Endodermal cell (in vitro differentiated cells): ENCODE data around the gene C16orf86. TPM values are rescaled to one million over a fixed set of nuclear protein-coding genes. Genes with fewer than 3 reads are reported as not detected.
A peak's percentile ranks its signal among the peaks of the same experiment; 100 is the strongest.

Experiments used
- DNase-seq: peaks from one replicate; pipeline ENCODE4 v3.0.0-alpha.2; 2017
- H3K27ac ChIP-seq: 2 replicates; pipeline ENCODE4 v1.5.1; 2013; ENCODE audit warnings: mild to moderate bottlenecking, low read depth, low read length, moderate library complexity
- H3K27me3 ChIP-seq: 2 replicates; pipeline ENCODE4 v1.6.1; 2013; ENCODE audit warnings: mild to moderate bottlenecking, low read length, moderate library complexity; ENCODE audit not compliant: insufficient read depth, control insufficient read depth, poor library complexity, severe bottlenecking
- H3K36me3 ChIP-seq: 2 replicates; pipeline ENCODE4 v1.7.0; 2013; ENCODE audit warnings: mild to moderate bottlenecking, low read length, moderate library complexity; ENCODE audit not compliant: control insufficient read depth, insufficient read depth
- H3K4me1 ChIP-seq: one replicate; pipeline ENCODE4 v1.7.0; 2013; ENCODE audit warnings: low read length; ENCODE audit not compliant: control insufficient read depth, insufficient read depth
- H3K4me3 ChIP-seq: 2 replicates; pipeline ENCODE4 v1.5.1; 2013; ENCODE audit warnings: mild to moderate bottlenecking, low read length, moderate library complexity
- H3K9ac ChIP-seq: 2 replicates; pipeline ENCODE4 v1.6.1; 2013; ENCODE audit warnings: mild to moderate bottlenecking, low read length, moderate library complexity; ENCODE audit not compliant: poor library complexity, severe bottlenecking; ENCODE audit errors: extremely low read depth
- H3K9me3 ChIP-seq: 2 replicates; pipeline ENCODE4 v1.6.1; 2013; ENCODE audit warnings: mild to moderate bottlenecking, low read length, moderate library complexity; ENCODE audit not compliant: control insufficient read depth
- H3K27ac Mint-ChIP-seq: 2 replicates; pipeline ENCODE4 v1.8.0; 2020; ENCODE audit warnings: mixed read lengths
- H3K27me3 Mint-ChIP-seq: 2 replicates; pipeline ENCODE4 v1.8.0; 2021; ENCODE audit warnings: mild to moderate bottlenecking, mixed read lengths; ENCODE audit not compliant: insufficient read depth
- H3K36me3 Mint-ChIP-seq: 2 replicates; pipeline ENCODE4 v1.8.0; 2020; ENCODE audit warnings: low read depth, mixed read lengths
- H3K4me1 Mint-ChIP-seq: 2 replicates; pipeline ENCODE4 v1.8.0; 2020; ENCODE audit warnings: mixed read lengths
- H3K4me3 Mint-ChIP-seq: 2 replicates; pipeline ENCODE4 v1.8.0; 2020; ENCODE audit warnings: mild to moderate bottlenecking, moderate library complexity, mixed read lengths
- H3K9me3 Mint-ChIP-seq: 2 replicates; pipeline ENCODE4 v1.8.0; 2020; ENCODE audit warnings: mild to moderate bottlenecking, mixed read lengths
- CTCF ChIP-seq: fragments of 200-600 bp; sonication (generic); conservative IDR thresholded peaks from 2 replicates; pipeline ENCODE4 v1.5.0; 2021; ENCODE audit warnings: antibody characterized with exemption, mild to moderate bottlenecking
- WGBS, 2 experiments: methylation state at CpG; one replicate each; pipeline versions ENCODE4 v1.1.5 to v1.1.7; 2013; ENCODE audit warnings: missing lambda C conversion rate in 2 of 2, mixed read lengths in 1 of 2; ENCODE audit not compliant: insufficient coverage in 1 of 2, insufficient read length in 1 of 2; 5-methylcytosine and 5-hydroxymethylcytosine counted together
- total RNA-seq, 2 donors: library from RNA; stranded (reverse); fragmentation: NEBNext Ultra II Directional in 1 of 2; extraction: Animal tissue kit (Norgen Biotek cat#: 25700) in 1 of 2; gene quantifications; 2 replicates in 1 of 2; 3 replicates in 1 of 2; pipeline ENCODE4 v1.2.1, GENCODE V29; 2021

C16orf86 gene
- total RNA-seq, 2 donors from 2014 or later: 3.6 to 4.7 TPM

- H3K9ac ChIP-seq: no peak overlapping the region
- Mint-ChIP-seq H3K4me3 (no peak overlapping the region), H3K4me1 (no peaks in the 10 kb centered on the region), H3K27me3 (no peaks in the 10 kb centered on the region), H3K9me3 (no peaks in the 10 kb centered on the region), H3K36me3 (peaks cover 12% of the 10 kb centered on the region), H3K27ac (no peak overlapping the region)
- H3K9me3 ChIP-seq: no peaks in the 10 kb centered on the region
- no peak overlapping the region for H3K4me3 ChIP-seq
- no peaks in the 10 kb centered on the region for H3K27me3 ChIP-seq
- H3K36me3 ChIP-seq: peaks cover 3% of the 10 kb centered on the region
- DNase-seq: no peak
- no peak for TF ChIP-seq CTCF
- H3K27ac ChIP-seq: no peak overlapping the region
- 97 to 100% methylated on average over 4 to 7 of the region's 7 CpGs for WGBS, 2 experiments
- no peaks in the 10 kb centered on the region for H3K4me1 ChIP-seq
These were observed 9.4 kb downstream of the C16orf86 start for GRCh38 chr16:67675999-67676398.

- H3K36me3 ChIP-seq: peaks cover 3% of the 10 kb centered on the region
- H3K27me3 ChIP-seq: no peaks in the 10 kb centered on the region
- Mint-ChIP-seq H3K4me3 (no peak overlapping the region), H3K4me1 (no peaks in the 10 kb centered on the region), H3K9me3 (no peaks in the 10 kb centered on the region), H3K27me3 (no peaks in the 10 kb centered on the region), H3K27ac (no peak overlapping the region), H3K36me3 (peaks cover 12% of the 10 kb centered on the region)
- no peaks in the 10 kb centered on the region for H3K9me3 ChIP-seq
- H3K4me3 ChIP-seq: no peak overlapping the region
- no peak for DNase-seq
- TF ChIP-seq CTCF: no peak
- no peak overlapping the region for H3K9ac ChIP-seq
- 95 to 100% methylated on average over 1 to 4 of the region's 4 CpGs for WGBS, 2 experiments
- H3K27ac ChIP-seq: no peak overlapping the region
- H3K4me1 ChIP-seq: no peaks in the 10 kb centered on the region
These were observed 9.9 kb downstream of the C16orf86 start for GRCh38 chr16:67676516-67676915.

- Histone ChIP-seq H3K27me3 (no peaks in the 10 kb centered on the region), H3K9ac (no peak overlapping the region), H3K27ac (no peak overlapping the region), H3K36me3 (peaks cover 3% of the 10 kb centered on the region), H3K4me3 (no peak overlapping the region), H3K9me3 (no peaks in the 10 kb centered on the region), H3K4me1 (no peaks in the 10 kb centered on the region)
- Mint-ChIP-seq H3K4me1 (no peaks in the 10 kb centered on the region), H3K36me3 (peaks cover 12% of the 10 kb centered on the region), H3K27ac (no peak overlapping the region), H3K9me3 (no peaks in the 10 kb centered on the region), H3K27me3 (no peaks in the 10 kb centered on the region), H3K4me3 (no peak overlapping the region)
- TF ChIP-seq CTCF: no peak
- peak; percentile 8 for DNase-seq
- 91 to 95% methylated on average over 6 to 8 of the region's 8 CpGs for WGBS, 2 experiments
These were observed 10.3 kb downstream of the C16orf86 start for GRCh38 chr16:67676939-67677338.
